ENCODE data around the gene VEGFD.

VEGFD gene

GRCh38 chrX:15405846-15406245, 21.6 kb upstream of the VEGFD start:
- no peak overlapping the region for H3K9ac ChIP-seq (ENCODE audit: low read depth in 1 of 2, low read length in 2 of 2)
- no peaks in the 10 kb centered on the region for H3K36me3 ChIP-seq (ENCODE audit: control insufficient read depth in 2 of 2, insufficient read depth in 2 of 2, low read length in 2 of 2)
- H3K4me3 ChIP-seq (ENCODE audit: low read length in 2 of 2) = no peak overlapping the region
- peaks cover 0 to 4% of the 10 kb centered on the region in 2 donors for H3K27me3 ChIP-seq (ENCODE audit: control insufficient read depth in 2 of 2, insufficient read depth in 2 of 2, low read length in 2 of 2)
- H3K4me1 ChIP-seq (ENCODE audit: control insufficient read depth in 2 of 2, insufficient read depth in 2 of 2, low read length in 2 of 2) = no peaks in the 10 kb centered on the region
- H3K27ac ChIP-seq (ENCODE audit: low read depth in 2 of 2, low read length in 2 of 2) = no peak overlapping the region
- H3K9me3 ChIP-seq (ENCODE audit: control insufficient read depth in 2 of 2, low read length in 2 of 2) = no peaks in the 10 kb centered on the region

- Histone ChIP-seq H3K36me3 (ENCODE audit: control insufficient read depth in 2 of 2, insufficient read depth in 2 of 2, low read length in 2 of 2) (no peaks in the 10 kb centered on the region), H3K4me3 (ENCODE audit: low read length in 2 of 2) (no peak overlapping the region), H3K27ac (ENCODE audit: low read depth in 2 of 2, low read length in 2 of 2) (no peak overlapping the region), H3K9me3 (ENCODE audit: control insufficient read depth in 2 of 2, low read length in 2 of 2) (no peaks in the 10 kb centered on the region), H3K9ac (ENCODE audit: low read depth in 1 of 2, low read length in 2 of 2) (no peak overlapping the region), H3K27me3 (ENCODE audit: control insufficient read depth in 2 of 2, insufficient read depth in 2 of 2, low read length in 2 of 2) (peaks cover 0 to 8% of the 10 kb centered on the region in 2 donors), H3K4me1 (ENCODE audit: control insufficient read depth in 2 of 2, insufficient read depth in 2 of 2, low read length in 2 of 2) (no peaks in the 10 kb centered on the region)
These were observed 20.3 kb upstream of the VEGFD start for GRCh38 chrX:15404401-15405096.

GRCh38 chrX:15401378-15401777, 17.2 kb upstream of the VEGFD start:
- Histone ChIP-seq H3K27me3 (ENCODE audit: control insufficient read depth in 2 of 2, insufficient read depth in 2 of 2, low read length in 2 of 2) (peaks cover 0 to 5% of the 10 kb centered on the region in 2 donors), H3K9me3 (ENCODE audit: control insufficient read depth in 2 of 2, low read length in 2 of 2) (no peaks in the 10 kb centered on the region), H3K4me3 (ENCODE audit: low read length in 2 of 2) (no peak overlapping the region), H3K27ac (ENCODE audit: low read depth in 2 of 2, low read length in 2 of 2) (no peak overlapping the region), H3K36me3 (ENCODE audit: control insufficient read depth in 2 of 2, insufficient read depth in 2 of 2, low read length in 2 of 2) (no peaks in the 10 kb centered on the region), H3K9ac (ENCODE audit: low read depth in 1 of 2, low read length in 2 of 2) (no peak overlapping the region), H3K4me1 (ENCODE audit: control insufficient read depth in 2 of 2, insufficient read depth in 2 of 2, low read length in 2 of 2) (no peaks in the 10 kb centered on the region)

- no peak overlapping the region for H3K4me3 ChIP-seq (ENCODE audit: low read length in 2 of 2)
- no peaks in the 10 kb centered on the region for H3K36me3 ChIP-seq (ENCODE audit: control insufficient read depth in 2 of 2, insufficient read depth in 2 of 2, low read length in 2 of 2)
- no peak overlapping the region for H3K9ac ChIP-seq (ENCODE audit: low read depth in 1 of 2, low read length in 2 of 2)
- no peak overlapping the region for H3K27ac ChIP-seq (ENCODE audit: low read depth in 2 of 2, low read length in 2 of 2)
- no peaks in the 10 kb centered on the region for H3K4me1 ChIP-seq (ENCODE audit: control insufficient read depth in 2 of 2, insufficient read depth in 2 of 2, low read length in 2 of 2)
- peaks cover 0 to 3% of the 10 kb centered on the region in 2 donors for H3K27me3 ChIP-seq (ENCODE audit: control insufficient read depth in 2 of 2, insufficient read depth in 2 of 2, low read length in 2 of 2)
- H3K9me3 ChIP-seq (ENCODE audit: control insufficient read depth in 2 of 2, low read length in 2 of 2) = no peaks in the 10 kb centered on the region
These were observed 15.8 kb upstream of the VEGFD start for GRCh38 chrX:15399962-15400391.

- Histone ChIP-seq H3K4me1 (ENCODE audit: control insufficient read depth in 2 of 2, insufficient read depth in 2 of 2, low read length in 2 of 2) (no peaks in the 10 kb centered on the region), H3K9ac (ENCODE audit: low read depth in 1 of 2, low read length in 2 of 2) (no peak overlapping the region), H3K36me3 (ENCODE audit: control insufficient read depth in 2 of 2, insufficient read depth in 2 of 2, low read length in 2 of 2) (no peaks in the 10 kb centered on the region), H3K27ac (ENCODE audit: low read depth in 2 of 2, low read length in 2 of 2) (no peak overlapping the region), H3K27me3 (ENCODE audit: control insufficient read depth in 2 of 2, insufficient read depth in 2 of 2, low read length in 2 of 2) (peaks cover 0 to 3% of the 10 kb centered on the region in 2 donors), H3K9me3 (ENCODE audit: control insufficient read depth in 2 of 2, low read length in 2 of 2) (no peaks in the 10 kb centered on the region), H3K4me3 (ENCODE audit: low read length in 2 of 2) (no peak overlapping the region)
These were observed 14.7 kb upstream of the VEGFD start for GRCh38 chrX:15398874-15399273.

- Histone ChIP-seq H3K27me3 (ENCODE audit: control insufficient read depth in 2 of 2, insufficient read depth in 2 of 2, low read length in 2 of 2) (peaks cover 0 to 7% of the 10 kb centered on the region in 2 donors), H3K27ac (ENCODE audit: low read depth in 2 of 2, low read length in 2 of 2) (no peak overlapping the region), H3K4me3 (ENCODE audit: low read length in 2 of 2) (no peak overlapping the region), H3K4me1 (ENCODE audit: control insufficient read depth in 2 of 2, insufficient read depth in 2 of 2, low read length in 2 of 2) (no peaks in the 10 kb centered on the region), H3K9me3 (ENCODE audit: control insufficient read depth in 2 of 2, low read length in 2 of 2) (no peaks in the 10 kb centered on the region), H3K9ac (ENCODE audit: low read depth in 1 of 2, low read length in 2 of 2) (no peak overlapping the region), H3K36me3 (ENCODE audit: control insufficient read depth in 2 of 2, insufficient read depth in 2 of 2, low read length in 2 of 2) (no peaks in the 10 kb centered on the region)
These were observed 11.6 kb upstream of the VEGFD start for GRCh38 chrX:15395789-15396188.

GRCh38 chrX:15391850-15392249, 7.6 kb upstream of the VEGFD start:
- Histone ChIP-seq H3K9me3 (ENCODE audit: control insufficient read depth in 2 of 2, low read length in 2 of 2) (no peaks in the 10 kb centered on the region), H3K27me3 (ENCODE audit: control insufficient read depth in 2 of 2, insufficient read depth in 2 of 2, low read length in 2 of 2) (peaks cover 0 to 4% of the 10 kb centered on the region in 2 donors), H3K36me3 (ENCODE audit: control insufficient read depth in 2 of 2, insufficient read depth in 2 of 2, low read length in 2 of 2) (no peaks in the 10 kb centered on the region), H3K9ac (ENCODE audit: low read depth in 1 of 2, low read length in 2 of 2) (no peak overlapping the region), H3K4me3 (ENCODE audit: low read length in 2 of 2) (no peak overlapping the region), H3K4me1 (ENCODE audit: control insufficient read depth in 2 of 2, insufficient read depth in 2 of 2, low read length in 2 of 2) (no peaks in the 10 kb centered on the region), H3K27ac (ENCODE audit: low read depth in 2 of 2, low read length in 2 of 2) (no peak overlapping the region)

- peaks cover 0 to 3% of the 10 kb centered on the region in 2 donors for H3K27me3 ChIP-seq (ENCODE audit: control insufficient read depth in 2 of 2, insufficient read depth in 2 of 2, low read length in 2 of 2)
- H3K9me3 ChIP-seq (ENCODE audit: control insufficient read depth in 2 of 2, low read length in 2 of 2) = no peaks in the 10 kb centered on the region
- H3K9ac ChIP-seq (ENCODE audit: low read depth in 1 of 2, low read length in 2 of 2) = no peak overlapping the region
- H3K4me1 ChIP-seq (ENCODE audit: control insufficient read depth in 2 of 2, insufficient read depth in 2 of 2, low read length in 2 of 2) = no peaks in the 10 kb centered on the region
- H3K36me3 ChIP-seq (ENCODE audit: control insufficient read depth in 2 of 2, insufficient read depth in 2 of 2, low read length in 2 of 2) = no peaks in the 10 kb centered on the region
- no peak overlapping the region for H3K27ac ChIP-seq (ENCODE audit: low read depth in 2 of 2, low read length in 2 of 2)
- H3K4me3 ChIP-seq (ENCODE audit: low read length in 2 of 2) = no peak overlapping the region
These were observed 1.4 kb downstream of the VEGFD start for GRCh38 chrX:15382813-15383212.

GRCh38 chrX:15376956-15377355, 7.3 kb downstream of the VEGFD start:
- Histone ChIP-seq H3K4me3 (ENCODE audit: low read length in 2 of 2) (no peak overlapping the region), H3K27ac (ENCODE audit: low read depth in 2 of 2, low read length in 2 of 2) (no peak overlapping the region), H3K9me3 (ENCODE audit: control insufficient read depth in 2 of 2, low read length in 2 of 2) (no peaks in the 10 kb centered on the region), H3K27me3 (ENCODE audit: control insufficient read depth in 2 of 2, insufficient read depth in 2 of 2, low read length in 2 of 2) (peaks cover 0 to 4% of the 10 kb centered on the region in 2 donors), H3K9ac (ENCODE audit: low read depth in 1 of 2, low read length in 2 of 2) (no peak overlapping the region), H3K4me1 (ENCODE audit: control insufficient read depth in 2 of 2, insufficient read depth in 2 of 2, low read length in 2 of 2) (no peaks in the 10 kb centered on the region), H3K36me3 (ENCODE audit: control insufficient read depth in 2 of 2, insufficient read depth in 2 of 2, low read length in 2 of 2) (no peaks in the 10 kb centered on the region)

- Histone ChIP-seq H3K9me3 (ENCODE audit: control insufficient read depth in 2 of 2, low read length in 2 of 2) (no peaks in the 10 kb centered on the region), H3K27me3 (ENCODE audit: control insufficient read depth in 2 of 2, insufficient read depth in 2 of 2, low read length in 2 of 2) (peaks cover 0 to 4% of the 10 kb centered on the region in 2 donors), H3K27ac (ENCODE audit: low read depth in 2 of 2, low read length in 2 of 2) (no peak overlapping the region)
These were observed 10.2 kb downstream of the VEGFD start for GRCh38 chrX:15373976-15374375.

More at GRCh38 chrX:15373976-15374375, 10.2 kb downstream of the VEGFD start:
- Histone ChIP-seq H3K36me3 (ENCODE audit: control insufficient read depth in 2 of 2, insufficient read depth in 2 of 2, low read length in 2 of 2) (no peaks in the 10 kb centered on the region), H3K9ac (ENCODE audit: low read depth in 1 of 2, low read length in 2 of 2) (no peak overlapping the region), H3K4me3 (ENCODE audit: low read length in 2 of 2) (no peak overlapping the region), H3K4me1 (ENCODE audit: control insufficient read depth in 2 of 2, insufficient read depth in 2 of 2, low read length in 2 of 2) (no peaks in the 10 kb centered on the region)
